ENCODE measurements around the gene HAND1.

Gene HAND1

GRCh38 chr5:154445422-154446194 is 32.4 kb downstream of the HAND1 start, which contains the start of gene SAP30L:
SAP30L (plus strand) TSS chr5:154445997; CDS start chr5:154446605, 608 bp downstream.
- Mint-ChIP-seq H3K36me3 (peaks cover 27 to 31% of the 10 kb centered on the region in 2 donors), H3K9me3 (no peaks in the 10 kb centered on the region)

GRCh38 chr5:154444556-154445421 is 33.2 kb downstream of the HAND1 start:
- no peaks in the 10 kb centered on the region for H3K9me3 Mint-ChIP-seq
- H3K27ac Mint-ChIP-seq = peak overlapping the region; percentile 98
- H3K36me3 Mint-ChIP-seq = peaks cover 24 to 29% of the 10 kb centered on the region in 2 donors
- H3K4me3 Mint-ChIP-seq = peak overlapping the region; percentile 93 to 100
- ATAC-seq (replicated peaks) = peak; percentile 1 to 5
- peak; percentile 8 for DNase-seq
- H3K27me3 Mint-ChIP-seq = no peaks in the 10 kb centered on the region
- H3K4me1 Mint-ChIP-seq = peaks cover 14 to 33% of the 10 kb centered on the region in 2 donors

More at GRCh38 chr5:154445422-154446194, 32.4 kb downstream of the HAND1 start, which contains the start of gene SAP30L:
- DNase-seq (peak; percentile 97), ATAC-seq (replicated peaks) (peak; percentile 94 to 95)
- no peaks in the 10 kb centered on the region for H3K27me3 Mint-ChIP-seq
- H3K27ac Mint-ChIP-seq = peak within 1 kb of the TSS; percentile 98
- peak within 1 kb of the TSS; percentile 93 to 100 for H3K4me3 Mint-ChIP-seq
- peaks cover 18 to 38% of the 10 kb centered on the region in 2 donors for H3K4me1 Mint-ChIP-seq

GRCh38 chr5:154442801-154443200 is 35.2 kb downstream of the HAND1 start:
- Mint-ChIP-seq H3K9me3 (no peaks in the 10 kb centered on the region), H3K27ac (no peak overlapping the region), H3K36me3 (peaks cover 37 to 45% of the 10 kb centered on the region in 2 donors)

GRCh38 chr5:154440540-154440939 is 37.5 kb downstream of the HAND1 start:
- Mint-ChIP-seq H3K36me3 (peaks cover 43 to 59% of the 10 kb centered on the region in 2 donors), H3K4me1 (peaks cover 10 to 17% of the 10 kb centered on the region in 2 donors), H3K4me3 (no peak overlapping the region), H3K27me3 (no peaks in the 10 kb centered on the region), H3K9me3 (no peaks in the 10 kb centered on the region), H3K27ac (no peak overlapping the region)
- no peak for ATAC-seq (replicated peaks)
- no peak for DNase-seq

More at GRCh38 chr5:154442801-154443200, 35.2 kb downstream of the HAND1 start:
- no peak for ATAC-seq (replicated peaks)
- DNase-seq = no peak
- Mint-ChIP-seq H3K27me3 (no peaks in the 10 kb centered on the region), H3K4me1 (peaks cover 14 to 24% of the 10 kb centered on the region in 2 donors), H3K4me3 (no peak overlapping the region)

GRCh38 chr5:154437281-154437965 is 40.6 kb downstream of the HAND1 start:
- Mint-ChIP-seq H3K27ac (no peak overlapping the region), H3K27me3 (no peaks in the 10 kb centered on the region), H3K4me1 (peaks cover 5 to 17% of the 10 kb centered on the region in 2 donors), H3K4me3 (no peak overlapping the region), H3K9me3 (no peaks in the 10 kb centered on the region), H3K36me3 (peaks cover 47 to 63% of the 10 kb centered on the region in 2 donors)
- DNase-seq (no peak), ATAC-seq (replicated peaks) (no peak)

GRCh38 chr5:154435226-154435625 is 42.8 kb downstream of the HAND1 start:
- Mint-ChIP-seq H3K4me3 (no peak overlapping the region), H3K4me1 (peaks cover 3 to 12% of the 10 kb centered on the region in 2 donors), H3K9me3 (no peaks in the 10 kb centered on the region), H3K36me3 (peaks cover 36 to 49% of the 10 kb centered on the region in 2 donors), H3K27me3 (no peaks in the 10 kb centered on the region), H3K27ac (no peak overlapping the region)
- DNase-seq = no peak
- no peak for ATAC-seq (replicated peaks)

GRCh38 chr5:154430961-154431630 is 46.9 kb downstream of the HAND1 start:
- ATAC-seq (replicated peaks) (no peak), DNase-seq (no peak)
- Mint-ChIP-seq H3K27me3 (no peaks in the 10 kb centered on the region), H3K4me3 (no peak overlapping the region), H3K4me1 (peaks cover 3 to 6% of the 10 kb centered on the region in 2 donors), H3K9me3 (peaks cover 0 to 1% of the 10 kb centered on the region in 2 donors), H3K27ac (no peak overlapping the region), H3K36me3 (peaks cover 18 to 37% of the 10 kb centered on the region in 2 donors)

- H3K9me3 Mint-ChIP-seq = peaks cover 0 to 1% of the 10 kb centered on the region in 2 donors
- no peaks in the 10 kb centered on the region for H3K27me3 Mint-ChIP-seq
- peaks cover 3 to 6% of the 10 kb centered on the region in 2 donors for H3K4me1 Mint-ChIP-seq
- no peak overlapping the region for H3K27ac Mint-ChIP-seq
- ATAC-seq (replicated peaks) (no peak), DNase-seq (no peak)
- H3K4me3 Mint-ChIP-seq = no peak overlapping the region
- H3K36me3 Mint-ChIP-seq = peaks cover 18 to 30% of the 10 kb centered on the region in 2 donors
Measured at GRCh38 chr5:154430466-154430865, 47.6 kb downstream of the HAND1 start.

- ATAC-seq (replicated peaks) (no peak), DNase-seq (no peak)
- no peak overlapping the region for H3K27ac Mint-ChIP-seq
- peaks cover 0 to 1% of the 10 kb centered on the region in 2 donors for H3K9me3 Mint-ChIP-seq
- peaks cover 17 to 31% of the 10 kb centered on the region in 2 donors for H3K36me3 Mint-ChIP-seq
- no peaks in the 10 kb centered on the region for H3K27me3 Mint-ChIP-seq
- H3K4me1 Mint-ChIP-seq = peaks cover 3 to 5% of the 10 kb centered on the region in 2 donors
- no peak overlapping the region for H3K4me3 Mint-ChIP-seq
Measured at GRCh38 chr5:154429341-154429740, 48.7 kb downstream of the HAND1 start.

- Mint-ChIP-seq H3K27ac (no peak overlapping the region), H3K9me3 (peaks cover 0 to 7% of the 10 kb centered on the region in 2 donors), H3K36me3 (peaks cover 21 to 37% of the 10 kb centered on the region in 2 donors), H3K27me3 (no peaks in the 10 kb centered on the region), H3K4me3 (no peak overlapping the region), H3K4me1 (peaks cover 3 to 6% of the 10 kb centered on the region in 2 donors)
- no peak for DNase-seq
- ATAC-seq (replicated peaks) = no peak
Measured at GRCh38 chr5:154428208-154428607, 49.8 kb downstream of the HAND1 start.

Data from stimulated activated naive B cell treated with anti-CD40 and anti-IgM and Interleukin-4, amounts not matched to agents 10 μg/mL and 1 μg/mL and 100 μg/mL, for 72 hours (primary cell).